ENCODE measurements around the gene TDRD9.

DNA sequence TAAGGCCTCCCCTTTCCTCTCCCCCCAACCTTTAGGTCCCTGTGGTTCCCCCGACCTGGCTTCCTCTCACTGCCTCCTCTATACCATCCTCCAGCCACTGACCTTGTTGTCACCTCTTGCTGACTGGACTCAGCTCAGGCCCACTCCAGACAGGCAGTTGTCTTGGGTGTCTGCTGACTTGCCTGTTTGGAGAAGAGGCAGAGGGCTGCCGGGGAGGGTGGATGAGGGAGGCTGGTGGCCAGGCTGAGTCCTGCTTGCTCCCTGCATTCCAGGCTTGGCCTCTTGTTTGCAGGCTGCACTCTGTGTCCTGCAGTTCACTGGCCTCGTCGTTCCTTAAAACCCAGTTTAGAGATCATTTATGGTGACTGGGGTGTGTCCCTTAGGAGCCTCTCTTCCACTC lies 45.1 kb downstream of the TDRD9 start:
- TF ChIP-seq, protein P1, sequence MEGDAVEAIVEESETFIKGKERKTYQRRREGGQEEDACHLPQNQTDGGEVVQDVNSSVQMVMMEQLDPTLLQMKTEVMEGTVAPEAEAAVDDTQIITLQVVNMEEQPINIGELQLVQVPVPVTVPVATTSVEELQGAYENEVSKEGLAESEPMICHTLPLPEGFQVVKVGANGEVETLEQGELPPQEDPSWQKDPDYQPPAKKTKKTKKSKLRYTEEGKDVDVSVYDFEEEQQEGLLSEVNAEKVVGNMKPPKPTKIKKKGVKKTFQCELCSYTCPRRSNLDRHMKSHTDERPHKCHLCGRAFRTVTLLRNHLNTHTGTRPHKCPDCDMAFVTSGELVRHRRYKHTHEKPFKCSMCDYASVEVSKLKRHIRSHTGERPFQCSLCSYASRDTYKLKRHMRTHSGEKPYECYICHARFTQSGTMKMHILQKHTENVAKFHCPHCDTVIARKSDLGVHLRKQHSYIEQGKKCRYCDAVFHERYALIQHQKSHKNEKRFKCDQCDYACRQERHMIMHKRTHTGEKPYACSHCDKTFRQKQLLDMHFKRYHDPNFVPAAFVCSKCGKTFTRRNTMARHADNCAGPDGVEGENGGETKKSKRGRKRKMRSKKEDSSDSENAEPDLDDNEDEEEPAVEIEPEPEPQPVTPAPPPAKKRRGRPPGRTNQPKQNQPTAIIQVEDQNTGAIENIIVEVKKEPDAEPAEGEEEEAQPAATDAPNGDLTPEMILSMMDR (IDR thresholded peaks at IDR 0.05): no peak
- no peak for TF ChIP-seq POLR2AphosphoS5 (IDR thresholded peaks at IDR 0.05; ENCODE audit: low read depth, low read length)

Data from Panc1 (cell line).